Epidermal melanocyte (primary cell): ENCODE results near the gene CAPN15.

Source experiments
- DNase-seq: peaks from one replicate; pipeline ENCODE4 v3.0.0; 2011; ENCODE audit warnings: low spot score; ENCODE audit not compliant: insufficient read length

Gene CAPN15

DNA sequence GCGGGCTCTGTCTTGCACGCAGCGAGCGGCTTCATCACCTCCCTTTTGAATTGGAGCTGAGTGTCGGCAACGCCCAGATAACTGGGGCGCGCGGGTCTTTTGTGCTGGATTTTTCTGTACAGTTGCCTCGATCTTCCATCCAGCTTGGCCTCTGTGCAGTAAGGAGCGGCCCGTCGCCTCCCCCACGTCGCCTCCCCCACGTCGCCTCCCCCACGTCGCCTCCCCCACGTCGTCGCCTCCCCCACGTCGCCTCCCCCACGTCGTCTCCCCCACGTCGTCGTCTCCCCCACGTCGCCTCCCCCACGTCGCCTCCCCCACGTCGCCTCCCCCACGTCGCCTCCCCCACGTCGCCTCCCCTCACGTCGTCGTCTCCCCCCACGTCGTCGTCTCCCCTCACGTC lies 17.0 kb downstream of the CAPN15 start:
- no peak for DNase-seq

DNA sequence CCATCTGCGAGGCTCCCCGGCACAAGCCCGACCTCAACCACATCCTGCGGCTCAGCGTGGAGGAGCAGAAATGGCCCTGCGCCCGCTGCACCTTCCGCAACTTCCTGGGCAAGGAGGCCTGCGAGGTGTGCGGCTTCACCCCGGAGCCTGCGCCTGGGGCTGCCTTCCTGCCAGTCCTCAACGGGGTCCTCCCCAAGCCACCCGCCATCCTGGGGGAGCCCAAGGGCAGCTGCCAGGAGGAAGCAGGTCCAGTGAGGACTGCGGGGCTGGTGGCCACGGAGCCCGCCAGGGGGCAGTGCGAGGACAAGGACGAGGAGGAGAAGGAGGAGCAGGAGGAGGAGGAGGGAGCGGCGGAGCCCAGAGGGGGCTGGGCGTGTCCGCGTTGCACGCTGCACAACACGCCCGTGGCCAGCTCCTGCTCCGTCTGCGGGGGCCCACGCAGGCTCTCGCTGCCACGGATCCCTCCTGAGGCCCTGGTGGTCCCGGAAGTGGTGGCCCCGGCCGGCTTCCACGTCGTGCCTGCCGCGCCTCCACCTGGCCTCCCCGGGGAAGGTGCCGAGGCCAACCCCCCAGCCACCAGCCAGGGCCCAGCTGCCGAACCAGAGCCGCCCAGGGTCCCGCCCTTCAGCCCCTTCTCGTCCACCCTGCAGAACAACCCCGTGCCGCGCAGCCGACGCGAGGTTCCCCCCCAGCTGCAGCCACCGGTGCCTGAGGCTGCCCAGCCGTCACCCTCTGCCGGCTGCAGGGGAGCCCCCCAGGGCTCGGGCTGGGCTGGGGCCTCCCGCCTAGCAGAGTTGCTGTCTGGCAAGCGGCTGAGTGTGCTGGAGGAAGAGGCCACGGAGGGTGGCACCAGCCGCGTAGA lies 19.6 kb downstream of the CAPN15 start:
- DNase-seq = no peak

DNA sequence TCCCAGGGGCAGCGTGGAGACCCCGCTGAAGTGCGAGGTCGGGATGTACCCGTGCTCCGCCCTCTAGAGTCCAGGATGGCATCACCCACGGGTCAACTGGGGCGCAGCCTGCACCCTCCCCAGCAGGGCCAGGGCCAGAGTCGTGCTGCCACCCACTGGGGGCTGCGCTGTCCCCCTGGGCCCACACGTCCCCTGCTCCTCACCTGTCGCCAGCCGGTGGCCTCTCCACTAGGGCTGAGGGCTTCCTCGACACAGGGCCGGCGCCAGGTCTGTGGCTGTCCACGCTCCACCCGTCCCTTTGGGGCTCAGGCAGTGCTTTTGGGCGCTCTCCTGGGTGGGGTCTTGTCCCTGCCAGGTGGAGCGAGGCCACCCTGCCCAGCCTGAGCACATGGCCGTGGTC lies 21.1 kb downstream of the CAPN15 start:
- DNase-seq = no peak

DNA sequence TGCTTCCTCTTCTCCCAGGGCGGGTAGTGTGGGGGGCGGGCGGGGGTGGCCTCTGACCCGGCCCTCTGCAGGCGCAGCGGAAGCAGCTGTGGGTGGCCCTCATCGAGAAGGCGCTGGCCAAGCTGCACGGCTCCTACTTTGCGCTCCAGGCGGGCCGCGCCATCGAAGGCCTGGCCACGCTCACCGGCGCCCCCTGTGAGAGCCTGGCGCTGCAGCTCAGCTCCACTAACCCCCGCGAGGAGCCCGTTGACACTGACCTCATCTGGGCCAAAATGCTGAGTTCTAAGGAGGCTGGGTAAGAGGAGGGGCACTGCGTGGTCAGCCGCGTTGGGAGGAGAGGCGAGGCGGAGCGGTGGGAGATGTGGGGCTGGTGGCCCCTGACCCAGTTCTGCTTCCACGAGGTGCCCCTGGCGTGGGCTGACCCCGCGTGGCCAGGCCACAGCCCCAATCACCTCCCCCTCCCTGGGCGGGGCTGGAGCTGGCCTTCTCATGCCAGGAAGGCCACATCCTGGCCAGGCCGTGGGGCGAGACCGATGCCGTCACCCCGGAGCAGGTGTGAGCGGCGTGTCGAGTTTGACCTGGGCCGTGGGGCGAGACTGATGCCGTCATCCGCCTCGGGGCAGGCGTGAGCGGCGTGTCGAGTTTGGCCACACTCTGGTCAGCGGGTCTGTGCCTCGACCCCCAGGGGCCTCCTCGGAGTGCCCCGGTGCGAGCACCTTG lies 22.2 kb downstream of the CAPN15 start:
- DNase-seq = no peak

DNA sequence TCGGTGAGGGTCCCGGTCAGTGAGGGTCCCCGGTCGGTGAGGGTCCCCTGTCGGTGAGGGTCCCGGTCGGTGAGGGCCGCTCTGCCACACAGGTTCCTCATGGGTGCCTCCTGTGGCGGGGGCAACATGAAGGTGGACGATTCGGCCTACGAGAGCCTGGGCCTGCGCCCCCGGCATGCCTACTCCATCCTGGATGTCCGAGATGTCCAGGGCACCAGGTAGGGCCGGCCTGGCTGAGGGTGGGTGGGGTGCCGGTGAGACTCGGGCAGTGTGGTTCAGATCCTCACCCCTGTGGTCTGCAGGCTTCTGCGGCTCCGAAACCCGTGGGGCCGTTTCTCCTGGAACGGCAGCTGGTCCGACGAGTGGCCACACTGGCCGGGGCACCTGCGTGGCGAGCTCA lies 23.7 kb downstream of the CAPN15 start:
- DNase-seq = no peak

DNA sequence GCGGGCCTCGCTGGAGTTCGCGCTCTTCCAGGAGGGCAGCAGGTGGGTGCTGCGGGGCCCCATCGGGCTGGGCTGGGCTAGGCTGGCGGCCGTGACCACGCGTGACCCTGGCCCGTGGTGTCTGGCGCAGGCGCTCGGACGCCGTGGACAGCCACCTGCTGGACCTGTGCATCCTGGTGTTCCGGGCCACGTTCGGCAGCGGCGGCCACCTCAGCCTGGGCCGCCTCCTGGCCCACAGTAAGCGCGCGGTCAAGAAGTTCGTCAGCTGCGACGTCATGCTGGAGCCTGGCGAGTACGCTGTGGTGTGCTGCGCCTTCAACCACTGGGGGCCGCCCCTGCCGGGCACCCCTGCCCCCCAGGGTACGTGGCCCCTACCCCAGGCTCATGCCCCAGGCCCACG lies 24.7 kb downstream of the CAPN15 start:
- DNase-seq = no peak

DNA sequence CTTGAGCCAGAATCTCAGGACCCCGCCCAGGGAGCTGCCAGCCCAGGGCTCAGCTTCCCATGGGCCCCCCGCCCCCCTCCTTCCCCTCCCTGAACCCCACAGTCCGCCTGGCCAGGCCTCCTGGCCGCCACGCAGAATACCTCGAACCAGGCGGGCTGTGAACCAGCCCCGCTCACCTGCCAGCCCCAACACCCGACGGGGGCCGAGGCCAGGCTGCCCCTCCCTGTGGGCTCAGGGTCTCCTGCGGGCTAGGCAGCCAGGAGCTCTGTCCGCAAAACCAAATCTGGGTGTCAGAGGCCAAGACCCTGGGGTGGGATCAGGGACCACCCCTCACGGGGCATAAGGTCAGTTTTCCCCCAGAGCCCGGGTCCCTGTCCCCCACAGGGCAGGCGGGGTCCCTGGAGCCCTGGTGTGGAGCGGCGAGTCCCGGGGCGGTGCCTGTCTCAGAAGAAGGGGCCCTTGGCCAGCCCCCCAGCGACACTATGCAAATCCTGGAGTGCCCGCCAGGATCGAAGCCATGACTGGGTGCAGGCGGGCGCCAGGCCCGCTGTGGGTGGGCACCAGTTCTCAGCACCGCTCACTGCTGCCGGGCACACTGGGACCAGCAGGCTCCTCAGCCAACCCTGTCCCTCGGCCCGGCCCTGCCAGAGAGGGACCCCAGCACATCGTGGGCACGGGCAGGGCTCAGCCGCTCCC lies 26.2 kb downstream of the CAPN15 start:
- no peak for DNase-seq

DNA sequence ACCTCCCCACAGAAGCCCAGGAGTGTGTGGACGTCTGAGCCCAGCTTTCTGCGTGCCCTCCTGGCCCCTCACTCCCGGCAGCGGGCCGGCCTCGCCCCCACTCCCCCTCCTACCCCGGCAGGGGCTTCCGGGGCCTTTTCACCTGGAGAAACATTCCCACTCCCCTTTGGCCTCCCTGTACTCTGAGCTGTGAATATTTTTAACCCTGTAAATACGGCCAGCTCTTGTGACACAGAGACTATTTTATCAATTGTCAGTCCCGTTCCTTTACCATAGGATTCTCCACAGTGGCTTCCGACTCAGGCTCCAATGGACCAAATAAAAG lies 26.7 kb downstream of the CAPN15 start:
- no peak for DNase-seq

DNA sequence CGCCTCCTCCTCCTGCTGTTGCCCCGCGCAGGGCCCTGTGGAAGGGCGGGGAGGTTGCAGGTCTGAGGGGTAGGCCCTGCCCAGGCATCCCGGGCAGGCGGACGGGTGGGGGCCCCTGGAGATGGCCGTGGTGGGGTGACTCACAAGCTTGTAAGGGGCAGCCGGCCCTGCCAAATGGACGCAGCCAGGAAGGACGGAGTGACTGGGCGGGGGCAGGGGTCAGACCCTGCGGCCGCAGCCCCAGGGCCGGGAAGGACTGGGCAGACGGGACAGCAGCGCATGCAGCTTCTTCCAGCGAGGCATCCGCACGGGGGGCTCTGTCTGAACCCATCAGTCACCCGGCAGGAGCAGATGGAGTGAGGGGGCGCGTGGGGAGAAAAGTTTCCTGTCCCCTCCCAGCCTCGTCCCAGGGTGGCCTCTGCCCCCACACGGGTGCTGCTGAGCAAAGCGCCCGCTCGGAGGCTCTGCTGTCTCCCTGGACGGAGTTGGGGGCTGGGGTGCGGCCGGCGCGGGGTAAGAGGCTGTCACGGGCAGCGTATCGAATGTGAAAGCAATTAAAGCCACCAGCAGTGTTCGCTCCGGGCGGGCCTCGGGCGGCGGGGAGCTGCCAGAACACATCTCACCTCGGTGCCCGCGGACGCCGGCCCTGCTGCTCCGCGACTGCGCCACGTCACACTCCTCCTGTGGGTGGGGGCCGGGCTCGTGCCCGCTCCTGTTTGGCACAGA lies 27.3 kb downstream of the CAPN15 start:
- peak; percentile 80 for DNase-seq

DNA sequence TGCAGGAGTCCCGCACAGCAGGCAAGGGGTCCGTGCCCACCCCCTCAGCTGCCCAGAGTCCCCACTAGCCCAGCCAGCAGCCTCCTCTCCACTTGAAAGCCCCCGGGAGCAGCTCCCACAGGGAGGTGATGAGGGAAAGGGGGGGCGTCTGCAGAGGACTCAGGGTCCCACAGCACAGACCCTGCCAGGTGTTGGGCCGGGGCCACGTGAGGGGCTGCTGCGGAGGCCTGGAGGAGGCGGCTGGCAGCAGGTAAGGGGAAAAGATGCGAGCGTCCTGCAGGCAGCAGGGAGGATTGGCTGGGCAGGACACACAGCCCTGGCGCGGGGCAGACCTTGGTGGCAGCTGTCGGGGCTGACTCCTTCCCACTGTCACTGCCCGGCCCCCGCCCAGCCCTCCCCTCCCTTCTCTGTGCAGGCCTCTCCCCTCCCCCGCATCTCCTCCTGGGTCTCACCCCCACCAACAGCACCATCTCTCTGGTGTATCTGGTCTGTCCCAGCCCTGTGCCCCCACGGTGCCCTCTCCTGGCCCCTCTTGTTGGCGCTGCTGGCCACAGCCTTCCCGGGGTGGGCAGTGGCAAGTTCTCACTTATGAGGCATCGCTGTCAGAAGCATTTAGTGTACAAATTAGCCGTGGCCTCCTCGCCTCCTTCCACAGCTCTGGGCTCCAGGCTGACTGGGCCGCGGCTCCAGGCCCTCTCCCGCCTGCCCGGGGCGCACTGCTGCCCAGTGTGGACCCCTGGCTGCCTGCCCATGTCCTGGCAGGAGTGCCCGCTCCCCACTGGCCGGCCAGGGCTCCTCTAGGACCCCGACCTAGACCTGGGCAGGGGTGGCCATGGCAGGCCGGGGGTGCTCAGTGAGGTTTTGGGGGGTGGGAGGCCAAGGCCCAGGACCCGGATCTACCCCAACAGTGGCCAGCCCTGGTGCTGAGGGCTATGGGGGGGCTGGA lies 28.3 kb downstream of the CAPN15 start:
- DNase-seq = no peak

DNA sequence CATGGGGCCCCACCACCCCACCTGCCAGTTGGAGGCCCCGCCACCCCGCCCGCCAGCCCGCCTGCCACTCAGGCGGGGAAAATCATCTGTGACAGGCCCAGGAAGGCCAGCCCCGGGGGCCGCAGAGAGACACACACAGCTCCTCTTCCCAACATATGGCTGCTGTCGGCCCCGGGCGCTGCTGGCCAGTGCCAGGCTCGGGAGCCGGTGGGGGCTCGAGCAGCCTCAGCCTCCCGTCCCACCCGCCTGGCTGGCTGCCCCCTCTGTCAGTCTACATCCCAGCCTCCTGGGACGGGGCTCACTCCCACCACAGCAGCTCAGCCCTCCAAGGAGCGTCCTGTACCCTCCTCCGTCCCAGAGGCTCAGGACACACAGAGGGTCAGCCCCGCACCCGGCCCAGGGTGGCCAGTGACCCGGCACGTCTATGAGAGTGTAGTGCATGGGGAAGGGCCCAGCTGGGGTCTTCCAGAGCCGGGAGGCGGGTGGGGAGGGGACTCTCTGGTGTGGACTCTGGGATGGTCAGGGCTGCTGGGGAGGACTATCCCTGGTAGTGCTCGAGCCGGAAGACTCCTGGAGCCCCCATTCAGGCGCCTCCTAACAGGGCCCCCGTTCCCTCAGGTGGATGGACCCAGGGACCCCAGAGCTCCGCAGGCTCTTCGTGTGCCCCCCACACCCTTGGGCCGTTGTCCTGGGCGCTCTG lies 29.1 kb downstream of the CAPN15 start:
- no peak for DNase-seq

DNA sequence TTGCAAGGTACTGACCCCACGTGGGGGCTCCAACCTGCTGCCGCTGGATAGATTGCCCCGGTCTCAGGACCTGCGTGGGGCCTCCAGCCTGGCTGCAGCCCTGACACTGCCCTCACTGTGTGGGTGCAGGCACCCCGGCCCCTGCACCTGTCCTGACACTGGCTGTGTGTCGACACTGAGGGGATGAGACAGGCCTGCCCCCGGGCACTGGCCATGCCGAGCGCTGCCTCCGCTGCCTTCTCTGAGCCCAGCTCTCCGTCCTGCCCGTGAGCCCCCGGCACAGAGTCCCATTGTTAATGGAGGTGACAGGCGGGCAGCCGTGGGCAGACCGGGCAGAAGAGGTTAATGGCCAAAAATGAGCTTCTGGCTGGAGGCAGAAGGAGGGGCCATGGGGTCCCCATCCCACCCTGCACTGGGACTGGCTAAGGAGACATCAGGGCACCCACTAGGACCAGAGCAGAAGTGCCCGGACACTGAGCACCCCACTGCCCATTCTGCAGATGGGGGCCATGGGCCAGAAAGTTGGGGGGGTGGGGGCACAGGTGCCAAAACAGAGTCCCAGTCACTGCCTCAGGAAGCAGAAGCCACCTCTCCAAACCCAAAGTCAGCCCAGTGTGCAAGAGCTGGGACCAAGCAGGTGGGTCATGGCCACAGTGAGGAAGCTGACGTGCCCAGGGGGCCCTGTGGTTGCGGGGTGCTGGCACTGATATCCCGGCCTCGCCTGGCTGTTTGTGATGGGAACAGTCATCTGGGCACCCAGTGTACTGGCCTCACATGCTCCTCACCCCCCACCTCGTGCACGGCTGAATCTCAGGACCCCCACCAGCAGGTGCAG lies 30.2 kb downstream of the CAPN15 start:
- DNase-seq = no peak

DNA sequence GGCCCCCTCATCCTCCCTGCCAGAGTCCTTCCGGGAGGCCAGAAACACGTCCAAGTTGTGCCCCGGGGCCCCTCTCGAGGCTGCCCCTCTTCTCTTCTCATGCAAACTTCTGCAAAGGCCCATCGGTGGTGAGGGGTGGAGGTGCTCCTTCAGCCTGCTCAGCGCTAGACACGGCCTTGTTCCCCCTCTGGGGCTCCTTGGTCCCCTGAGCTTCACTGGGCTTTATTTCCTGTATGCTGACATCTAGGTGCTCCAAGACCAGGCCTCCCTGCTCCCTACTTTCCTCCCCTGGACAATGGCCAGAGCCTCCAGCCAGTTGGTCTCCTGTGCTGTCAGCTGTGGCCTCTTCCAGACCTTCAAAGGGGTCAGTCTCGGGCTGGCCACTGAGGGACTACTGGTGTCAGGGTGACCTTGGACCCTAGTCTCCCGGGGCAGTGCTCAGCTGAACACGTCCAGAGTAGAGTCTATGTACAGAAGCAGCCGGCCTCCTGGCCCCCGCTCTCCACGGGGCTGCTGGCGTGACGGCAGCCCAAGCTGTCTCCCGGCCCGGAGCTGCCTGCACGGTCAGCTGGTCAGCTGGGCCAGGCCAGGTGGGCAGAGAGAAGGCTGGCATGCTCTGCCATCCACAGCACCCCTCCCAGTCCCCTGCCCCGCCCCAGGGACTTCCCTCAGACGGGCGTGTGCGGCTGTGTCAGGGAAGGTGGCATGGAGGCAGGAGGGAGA lies 30.9 kb downstream of the CAPN15 start:
- no peak for DNase-seq

DNA sequence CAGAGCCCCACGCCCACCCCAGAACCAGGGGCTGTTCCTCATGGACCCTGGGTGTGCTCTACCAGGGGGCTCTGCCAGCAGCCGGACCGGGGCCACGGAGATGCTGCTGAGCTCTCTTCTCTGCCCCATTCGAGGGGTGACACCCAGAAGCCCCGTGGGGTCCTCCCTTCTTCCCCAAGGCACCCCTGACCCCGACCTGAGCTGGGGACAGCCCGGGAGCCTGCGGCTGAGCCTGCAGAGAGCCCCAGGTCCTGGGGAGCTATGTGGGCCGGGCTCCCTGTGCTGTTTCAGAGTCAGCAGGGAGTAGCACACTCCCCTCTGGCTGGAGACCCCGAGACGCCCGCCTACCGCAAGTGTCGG lies 31.5 kb downstream of the CAPN15 start:
- DNase-seq = no peak

DNA sequence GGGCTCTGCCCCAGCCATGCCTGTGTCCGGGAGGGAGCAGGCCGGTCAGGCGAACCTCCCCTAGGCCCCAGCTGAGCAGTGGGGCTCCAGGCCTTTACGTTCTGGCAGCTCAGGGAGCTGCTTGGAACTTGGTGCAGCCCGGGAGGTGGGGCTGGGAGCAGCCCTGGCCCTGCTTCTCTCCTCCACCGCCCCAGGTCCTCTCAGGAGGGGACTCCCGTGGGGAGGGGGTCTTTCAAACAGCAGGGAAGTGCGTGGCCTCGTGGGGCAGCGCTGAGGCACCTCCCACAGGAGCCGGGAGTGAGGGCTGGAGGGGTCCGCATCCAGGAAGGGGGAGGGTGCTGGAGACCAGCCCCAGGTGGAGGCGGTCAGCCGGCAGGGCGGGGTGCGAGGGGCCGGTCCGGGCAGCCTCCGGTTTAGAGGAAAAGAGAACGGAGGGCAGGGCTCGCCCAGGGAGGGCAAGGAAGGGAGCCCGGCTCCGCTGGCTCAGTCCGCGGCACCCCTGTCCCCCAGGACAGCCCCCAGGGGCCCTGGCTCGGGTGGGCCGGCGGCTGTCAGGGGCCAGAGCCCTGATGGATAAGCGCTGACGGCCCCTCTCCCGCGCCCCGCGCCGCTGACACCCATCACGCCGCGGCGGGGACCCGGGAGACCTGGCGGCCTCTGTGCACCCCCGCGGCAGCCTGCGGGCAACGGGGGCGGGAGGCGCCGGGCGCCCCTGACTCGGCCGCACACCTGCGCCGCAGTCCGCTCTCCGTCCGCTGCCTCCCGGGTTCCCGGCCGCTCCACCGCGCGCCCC lies 32.1 kb downstream of the CAPN15 start:
- no peak for DNase-seq

DNA sequence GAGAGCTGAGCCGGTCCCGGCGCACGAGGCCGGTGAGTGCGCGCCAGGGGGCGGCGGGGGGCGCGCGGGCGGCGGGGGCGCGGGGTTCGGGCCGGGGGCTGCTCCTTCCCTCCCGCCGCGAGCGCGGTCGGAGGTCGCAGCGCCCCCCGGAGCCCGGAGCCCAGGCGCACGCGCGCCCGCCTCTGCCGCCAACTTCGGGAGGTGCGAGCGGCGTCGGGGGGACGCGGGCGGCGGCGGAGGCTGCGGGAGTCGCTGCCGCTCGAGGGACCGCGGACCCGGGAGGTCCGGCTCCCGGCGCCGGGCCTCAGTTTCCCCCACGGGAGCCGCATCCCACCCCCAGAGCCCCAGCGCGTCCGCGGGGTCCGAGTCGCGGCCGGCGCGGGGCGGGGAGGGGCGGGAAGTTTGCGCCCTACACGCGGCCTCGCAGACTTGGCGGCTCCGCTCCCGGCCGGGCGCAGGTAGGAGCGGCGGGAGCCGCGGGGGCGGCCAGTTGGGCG lies 32.7 kb downstream of the CAPN15 start, which contains the start of gene PRR35:
PRR35 (plus strand) TSS at position 191 of the 497 bp plus-strand sequence. CDS start 2,901 bp downstream, outside the sequence.
- no peak for DNase-seq

DNA sequence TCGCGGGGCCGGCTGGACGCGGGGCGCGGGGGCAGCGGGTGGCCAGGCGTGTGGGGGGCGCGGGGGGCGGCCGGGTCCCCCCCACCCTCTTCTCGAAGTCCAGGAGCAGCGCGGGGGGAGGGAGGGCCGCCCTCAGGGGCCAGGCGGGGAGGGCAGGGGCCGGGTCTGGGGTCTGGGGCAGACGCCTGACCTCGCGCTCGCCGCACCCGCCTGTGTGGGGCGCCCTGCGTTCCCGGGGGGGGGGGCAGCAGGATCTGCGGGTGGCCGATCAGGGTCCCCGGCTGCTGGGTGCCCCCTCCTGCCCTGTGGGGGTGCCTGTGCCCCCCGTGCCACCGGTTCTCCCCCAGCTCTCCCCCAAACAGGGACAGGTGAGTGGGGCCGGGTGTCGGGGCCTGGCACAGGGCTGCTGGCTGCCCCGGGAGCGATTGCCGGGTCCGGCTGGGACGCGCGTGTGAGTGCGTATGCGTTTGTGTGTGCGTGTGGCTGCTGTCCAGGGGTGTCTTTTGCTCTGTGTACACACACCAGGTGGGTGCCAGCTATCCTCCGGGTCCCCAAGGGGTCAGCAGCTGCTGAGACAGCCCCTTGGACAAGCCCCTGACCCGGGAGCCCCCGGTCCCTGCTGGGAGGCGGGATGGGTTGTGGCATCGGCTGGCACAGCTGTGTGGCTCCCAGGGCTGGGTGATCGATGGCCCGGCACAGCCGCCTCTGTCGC lies 33.3 kb downstream of the CAPN15 start:
- DNase-seq = no peak
